ENCODE measurements around the gene DNAL4. TPM values are rescaled to one million over a fixed set of nuclear protein-coding genes. Genes with fewer than 3 reads are reported as not detected.

DNAL4 gene
- total RNA-seq, 1 experiment from 2014 or later: 6.9 TPM

GRCh38 chr22:38741576-38741975 lies 52.4 kb downstream of the DNAL4 start:
- DNase-seq (ENCODE audit: extremely low read depth, low read depth): no peak

- no peak for DNase-seq (ENCODE audit: extremely low read depth, low read depth)
These were observed 52.8 kb downstream of the DNAL4 start for GRCh38 chr22:38741166-38741565.

- no peak for DNase-seq (ENCODE audit: extremely low read depth, low read depth)
These were observed 53.2 kb downstream of the DNAL4 start for GRCh38 chr22:38740754-38741153.

- no peak for DNase-seq (ENCODE audit: extremely low read depth, low read depth)
These were observed 53.7 kb downstream of the DNAL4 start for GRCh38 chr22:38740116-38740723.

- DNase-seq (ENCODE audit: extremely low read depth, low read depth): no peak
These were observed 54.5 kb downstream of the DNAL4 start for GRCh38 chr22:38739300-38740055.

GRCh38 chr22:38738475-38739070 lies 55.4 kb downstream of the DNAL4 start:
- DNase-seq (ENCODE audit: extremely low read depth, low read depth): no peak

- no peak for DNase-seq (ENCODE audit: extremely low read depth, low read depth)
These were observed 56.5 kb downstream of the DNAL4 start for GRCh38 chr22:38737302-38738060.

- DNase-seq (ENCODE audit: extremely low read depth, low read depth): no peak
These were observed 57.7 kb downstream of the DNAL4 start for GRCh38 chr22:38736257-38736570.

GRCh38 chr22:38735465-38736256 lies 58.3 kb downstream of the DNAL4 start:
- no peak for DNase-seq (ENCODE audit: extremely low read depth, low read depth)

GRCh38 chr22:38735126-38735464 lies 58.8 kb downstream of the DNAL4 start:
- no peak for DNase-seq (ENCODE audit: extremely low read depth, low read depth)

- DNase-seq (ENCODE audit: extremely low read depth, low read depth): no peak
These were observed 59.4 kb downstream of the DNAL4 start for GRCh38 chr22:38734421-38735100.

GRCh38 chr22:38733724-38734381 lies 60.1 kb downstream of the DNAL4 start:
- DNase-seq (ENCODE audit: extremely low read depth, low read depth): no peak

- DNase-seq (ENCODE audit: extremely low read depth, low read depth): peak; percentile 12
These were observed 60.6 kb downstream of the DNAL4 start for GRCh38 chr22:38733329-38733723.

GRCh38 chr22:38732251-38732815 lies 61.6 kb downstream of the DNAL4 start:
- no peak for DNase-seq (ENCODE audit: extremely low read depth, low read depth)

GRCh38 chr22:38731703-38732161 lies 62.2 kb downstream of the DNAL4 start:
- no peak for DNase-seq (ENCODE audit: extremely low read depth, low read depth)

GRCh38 chr22:38730411-38730871 lies 63.5 kb downstream of the DNAL4 start:
- DNase-seq (ENCODE audit: extremely low read depth, low read depth): no peak

GRCh38 chr22:38729946-38730345 lies 64.0 kb downstream of the DNAL4 start:
- no peak for DNase-seq (ENCODE audit: extremely low read depth, low read depth)

GRCh38 chr22:38728871-38729796 lies 64.8 kb downstream of the DNAL4 start:
- DNase-seq (ENCODE audit: extremely low read depth, low read depth): no peak

Measured in NCI-H460 (cell line).